ENCODE data around the gene H6PD.

GRCh38 chr1:9313576-9313975, 79.0 kb downstream of the H6PD start:
- TF ChIP-seq, protein P1, sequence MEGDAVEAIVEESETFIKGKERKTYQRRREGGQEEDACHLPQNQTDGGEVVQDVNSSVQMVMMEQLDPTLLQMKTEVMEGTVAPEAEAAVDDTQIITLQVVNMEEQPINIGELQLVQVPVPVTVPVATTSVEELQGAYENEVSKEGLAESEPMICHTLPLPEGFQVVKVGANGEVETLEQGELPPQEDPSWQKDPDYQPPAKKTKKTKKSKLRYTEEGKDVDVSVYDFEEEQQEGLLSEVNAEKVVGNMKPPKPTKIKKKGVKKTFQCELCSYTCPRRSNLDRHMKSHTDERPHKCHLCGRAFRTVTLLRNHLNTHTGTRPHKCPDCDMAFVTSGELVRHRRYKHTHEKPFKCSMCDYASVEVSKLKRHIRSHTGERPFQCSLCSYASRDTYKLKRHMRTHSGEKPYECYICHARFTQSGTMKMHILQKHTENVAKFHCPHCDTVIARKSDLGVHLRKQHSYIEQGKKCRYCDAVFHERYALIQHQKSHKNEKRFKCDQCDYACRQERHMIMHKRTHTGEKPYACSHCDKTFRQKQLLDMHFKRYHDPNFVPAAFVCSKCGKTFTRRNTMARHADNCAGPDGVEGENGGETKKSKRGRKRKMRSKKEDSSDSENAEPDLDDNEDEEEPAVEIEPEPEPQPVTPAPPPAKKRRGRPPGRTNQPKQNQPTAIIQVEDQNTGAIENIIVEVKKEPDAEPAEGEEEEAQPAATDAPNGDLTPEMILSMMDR (optimal IDR thresholded peaks at IDR 0.05 in 1 of 3, IDR thresholded peaks at IDR 0.05 in 1 of 3, conservative IDR thresholded peaks at IDR 0.05 in 1 of 3; ENCODE audit: extremely low read depth in 1 of 3, insufficient read depth in 2 of 3, low read length in 3 of 3) = no peak
- TF ChIP-seq EZH2 (IDR thresholded peaks at IDR 0.05; ENCODE audit: low read length) = no peak

All from keratinocyte (primary cell).